8988T (cell line): Measurements from ENCODE around the gene SNX11.

Source experiments
- DNase-seq: peaks from one replicate; pipeline ENCODE4 v3.0.0; 2011

The SNX11 gene

GRCh38 chr17:48134912-48135480 lies 27.4 kb downstream of the SNX11 start:
- peak; percentile 46 for DNase-seq

GRCh38 chr17:48137656-48138055 lies 30.1 kb downstream of the SNX11 start:
- no peak for DNase-seq

DNA sequence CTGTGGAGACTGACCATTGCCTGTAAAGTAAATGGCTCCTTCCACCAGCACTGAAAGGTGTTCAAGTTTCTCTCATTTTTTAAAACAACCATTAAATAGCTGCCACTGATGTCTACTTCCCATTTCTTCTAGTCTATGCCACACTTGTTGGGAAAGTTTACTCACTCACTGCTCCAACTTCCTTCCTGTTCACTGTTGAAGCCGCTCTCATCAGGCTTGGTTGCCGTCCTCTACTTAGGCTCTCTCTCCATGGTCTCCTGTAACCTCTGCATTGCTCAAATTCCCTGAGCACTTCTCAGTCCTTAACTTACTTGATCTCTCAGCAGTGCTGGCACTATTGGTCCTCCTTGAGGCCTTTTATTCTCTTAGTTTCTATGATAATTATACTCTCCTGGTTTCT lies 32.4 kb downstream of the SNX11 start:
- DNase-seq: no peak

DNA sequence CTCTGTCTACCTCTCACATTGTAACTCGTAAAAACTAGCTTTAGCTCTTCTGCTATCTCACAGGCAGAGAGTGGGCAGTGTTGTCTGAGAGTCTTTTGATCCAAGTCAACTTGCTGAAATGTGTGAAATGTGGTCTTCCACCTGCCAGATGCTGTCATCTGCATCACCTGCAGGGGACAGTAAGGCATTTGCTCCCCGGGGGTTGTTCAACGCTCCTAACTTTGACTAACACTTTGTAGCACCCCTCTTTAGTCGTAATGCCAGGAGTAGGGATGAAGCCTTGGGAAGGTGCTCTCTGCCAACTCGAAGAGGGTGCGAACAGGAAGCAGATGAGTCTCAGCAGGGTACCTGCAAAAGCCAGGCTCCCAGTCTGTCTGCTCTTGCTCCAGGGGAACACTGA lies 36.1 kb downstream of the SNX11 start:
- no peak for DNase-seq

GRCh38 chr17:48144231-48144630 lies 36.7 kb downstream of the SNX11 start:
- no peak for DNase-seq

GRCh38 chr17:48144976-48145798 lies 37.6 kb downstream of the SNX11 start:
- DNase-seq: no peak

GRCh38 chr17:48148029-48148770 lies 40.6 kb downstream of the SNX11 start:
- DNase-seq: no peak

GRCh38 chr17:48148854-48149786 lies 41.6 kb downstream of the SNX11 start:
- DNase-seq: no peak

DNA sequence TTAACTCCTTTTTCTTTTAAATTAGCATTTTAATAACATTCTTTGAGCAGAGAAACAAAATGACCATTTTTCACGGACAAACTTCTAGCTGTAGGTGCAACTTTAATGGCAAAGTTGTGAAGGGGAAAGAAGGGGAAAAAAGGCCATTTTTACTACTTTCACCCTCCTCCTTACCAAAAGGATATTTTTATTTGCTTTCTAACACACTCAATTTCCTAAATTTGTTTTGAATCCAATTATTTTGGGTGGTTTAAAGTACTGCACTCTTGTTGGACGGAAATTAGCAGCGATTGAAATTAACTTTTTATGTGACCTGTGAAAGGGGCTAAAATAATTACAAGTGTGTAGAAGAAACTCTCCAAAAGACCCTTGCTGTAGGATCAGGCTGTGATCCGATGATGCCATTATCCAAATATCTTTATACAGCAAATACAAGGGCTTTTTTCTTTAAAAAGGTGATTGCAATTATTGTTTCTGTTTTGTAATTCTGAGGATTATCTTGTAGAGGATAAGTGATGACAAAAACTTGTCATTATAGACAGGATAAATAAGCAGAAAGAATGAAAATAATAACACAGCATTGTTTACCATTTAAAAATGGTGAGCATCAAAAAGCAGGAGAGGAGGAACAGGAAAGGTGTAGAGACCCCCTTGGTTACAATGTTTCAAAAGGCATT lies 42.4 kb downstream of the SNX11 start:
- DNase-seq: no peak

DNA sequence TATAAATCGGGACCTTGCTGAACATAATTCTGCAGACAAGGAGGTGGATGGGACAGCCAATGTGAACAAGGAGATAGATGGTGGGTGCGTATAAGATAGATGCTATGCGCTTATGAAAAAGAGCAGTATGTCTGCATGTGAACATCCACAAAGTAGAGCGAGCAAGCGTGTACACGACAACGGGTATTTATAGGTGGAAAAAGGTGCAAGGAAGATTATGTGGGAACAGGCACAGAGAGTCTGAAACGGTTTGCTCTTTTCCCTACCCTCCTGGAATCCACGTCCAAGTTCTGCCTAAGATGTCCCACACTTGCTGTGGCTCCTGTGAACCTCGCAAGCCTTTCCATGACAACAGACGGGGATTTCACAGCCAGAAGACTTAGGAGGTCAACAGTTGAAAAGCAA lies 43.0 kb downstream of the SNX11 start:
- DNase-seq: no peak

DNA sequence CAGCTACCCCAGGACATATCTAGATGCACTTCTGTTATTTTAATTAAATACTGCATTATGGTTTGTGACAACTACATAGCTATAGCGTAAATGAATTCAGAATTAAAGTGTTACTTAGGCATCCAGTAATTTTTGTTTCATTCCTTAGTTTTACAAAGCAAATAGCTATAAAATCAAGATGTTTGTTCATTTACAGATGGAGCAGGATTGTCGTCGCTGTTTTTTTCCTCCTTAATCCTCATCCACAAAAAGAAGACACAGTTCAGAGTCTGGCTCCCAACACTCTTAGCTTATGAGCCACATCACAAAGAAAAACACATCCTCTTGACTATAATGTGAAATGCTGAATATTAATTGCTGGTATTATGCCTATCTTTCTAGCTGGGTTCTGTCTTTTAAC lies 43.7 kb downstream of the SNX11 start:
- no peak for DNase-seq

DNA sequence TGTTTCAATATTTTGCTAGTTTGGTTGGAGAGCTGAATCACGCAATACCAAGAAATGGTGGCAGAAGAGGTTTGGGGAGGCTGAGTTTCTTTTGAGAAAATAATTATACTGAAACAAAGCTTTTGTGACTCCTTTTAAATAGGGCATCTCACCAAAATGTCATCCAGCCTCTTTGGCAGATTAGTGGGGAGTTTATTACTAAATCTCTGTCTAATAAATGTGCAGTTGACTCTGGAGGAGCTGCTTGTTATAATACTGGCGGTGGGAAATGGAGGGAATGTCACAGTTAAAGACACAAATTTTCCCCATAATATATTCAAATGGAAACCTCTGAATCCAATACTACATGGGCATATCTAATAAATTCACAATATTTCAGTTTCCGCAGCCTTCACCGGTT lies 44.7 kb downstream of the SNX11 start:
- no peak for DNase-seq

- DNase-seq: no peak
Measured at GRCh38 chr17:48153691-48154358, 46.3 kb downstream of the SNX11 start.

- DNase-seq: no peak
Measured at GRCh38 chr17:48155889-48156611, 48.5 kb downstream of the SNX11 start.

GRCh38 chr17:48159232-48159631 lies 51.7 kb downstream of the SNX11 start:
- no peak for DNase-seq

DNA sequence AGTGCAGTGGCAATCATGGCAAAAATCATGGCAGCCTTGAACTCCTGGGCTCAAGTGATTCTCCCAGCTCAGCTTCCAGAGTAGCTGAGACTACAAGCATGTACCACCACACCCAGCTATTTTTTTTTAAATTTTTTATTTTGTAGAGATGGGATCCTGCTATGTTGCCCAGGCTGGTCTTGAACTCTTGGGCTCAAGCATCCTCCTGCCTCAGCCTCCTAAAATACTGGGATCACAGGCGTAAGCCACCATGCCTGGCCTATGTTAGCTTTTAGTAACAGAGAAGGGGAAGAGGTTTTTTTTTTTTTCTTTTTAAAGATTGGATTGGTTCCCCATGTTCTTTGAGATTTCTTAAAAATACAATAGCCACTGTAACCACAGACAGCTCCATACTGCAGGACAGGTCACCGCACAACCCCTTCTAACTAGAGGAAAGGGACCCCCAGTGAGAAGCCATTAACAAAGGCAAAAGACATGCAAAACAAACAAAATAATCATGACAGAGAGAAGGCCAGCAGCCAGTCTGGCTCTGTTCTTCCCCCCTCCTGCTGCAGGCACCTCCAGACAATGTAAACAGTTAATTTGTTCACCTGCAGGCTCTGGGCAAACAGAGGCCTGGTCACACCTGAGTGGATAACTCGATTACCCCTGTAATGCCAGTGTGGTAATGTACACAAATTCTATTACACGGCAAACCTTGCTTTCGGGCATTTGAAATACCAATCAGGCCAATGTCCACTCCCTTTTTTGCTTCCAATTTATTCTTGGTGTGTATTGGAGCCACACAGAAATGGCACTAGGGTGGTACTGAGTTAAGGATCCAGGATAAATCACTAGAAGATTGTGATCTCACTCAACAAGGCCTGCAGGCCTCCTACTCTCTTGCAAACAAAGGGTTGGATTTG lies 52.9 kb downstream of the SNX11 start:
- DNase-seq: no peak

DNA sequence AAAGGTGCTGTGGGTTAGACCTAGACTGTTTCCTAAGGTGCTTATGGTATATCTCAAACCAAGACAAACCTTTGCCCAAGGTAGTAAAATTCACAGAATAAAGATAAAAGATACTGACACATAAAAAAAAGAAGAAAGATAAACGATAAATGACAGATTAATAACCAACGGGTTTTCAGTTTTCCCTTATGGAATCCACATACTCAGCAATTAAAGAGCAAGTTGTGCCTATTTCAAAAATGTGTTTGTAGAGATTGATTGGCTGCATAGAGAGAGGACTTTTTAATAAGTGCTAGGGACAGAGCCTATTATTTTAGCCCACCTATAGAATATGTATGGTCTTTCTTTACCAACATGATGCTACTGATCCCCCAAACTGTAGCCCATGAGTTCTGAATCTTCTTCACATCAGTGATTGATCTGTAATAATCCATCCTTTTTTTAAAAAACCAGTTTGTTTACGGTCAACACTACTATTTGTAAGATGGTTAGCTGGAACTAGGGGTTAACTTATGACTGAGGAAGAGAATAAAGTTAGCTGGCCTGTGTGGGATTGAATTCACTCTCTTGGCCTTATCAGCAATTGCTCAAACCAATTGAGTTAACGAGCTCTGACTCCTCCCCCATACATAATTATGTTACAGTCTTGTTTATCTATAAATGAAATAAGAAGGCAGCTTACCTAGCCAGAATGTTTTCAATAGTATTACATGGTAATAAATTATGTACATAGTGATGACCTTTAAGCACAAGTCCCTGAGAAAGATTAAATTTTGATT lies 53.8 kb downstream of the SNX11 start:
- DNase-seq: no peak

- DNase-seq: no peak
Measured at GRCh38 chr17:48162306-48162934, 54.9 kb downstream of the SNX11 start.
